ENCODE measurements around the gene SELENOF. TPM values are rescaled to one million over a fixed set of nuclear protein-coding genes. Genes with fewer than 3 reads are reported as not detected.
A peak's percentile ranks its signal among the peaks of the same experiment; 100 is the strongest.
"Not testable (repeated sequence)": the region's sequence is repeated elsewhere in the genome, so short reads cannot be mapped to it uniquely, and the experiment has no call there.

SELENOF gene
- total RNA-seq, 2 donors from 2014 or later, result 68.8 to 94.0 TPM

DNA sequence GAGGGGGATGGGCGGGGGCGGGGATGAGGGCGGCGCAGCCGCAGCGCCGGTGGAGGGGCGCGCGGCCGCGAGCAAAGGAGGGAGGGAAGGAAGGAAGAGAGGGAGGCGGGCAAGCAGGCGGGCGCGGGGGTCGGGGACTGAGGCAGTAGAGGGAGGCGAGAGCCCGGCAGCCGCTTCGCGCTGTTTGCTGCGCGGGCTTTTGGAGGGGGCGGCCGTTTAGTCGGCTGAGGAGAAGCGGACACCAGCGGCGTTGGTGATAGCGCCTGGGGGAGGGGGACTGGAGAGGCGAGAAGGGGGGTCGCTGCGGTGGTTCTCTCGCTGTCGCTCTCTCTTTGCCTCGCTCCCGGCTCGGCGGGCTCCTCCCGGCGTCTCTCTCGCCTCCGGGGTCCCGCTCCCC lies 673 bp upstream of the SELENOF start, which contains the start of gene HS2ST1:
Gene HS2ST1 (plus strand): TSS at position 35 of the 397 bp plus-strand sequence.
- TF ChIP-seq, protein P1, sequence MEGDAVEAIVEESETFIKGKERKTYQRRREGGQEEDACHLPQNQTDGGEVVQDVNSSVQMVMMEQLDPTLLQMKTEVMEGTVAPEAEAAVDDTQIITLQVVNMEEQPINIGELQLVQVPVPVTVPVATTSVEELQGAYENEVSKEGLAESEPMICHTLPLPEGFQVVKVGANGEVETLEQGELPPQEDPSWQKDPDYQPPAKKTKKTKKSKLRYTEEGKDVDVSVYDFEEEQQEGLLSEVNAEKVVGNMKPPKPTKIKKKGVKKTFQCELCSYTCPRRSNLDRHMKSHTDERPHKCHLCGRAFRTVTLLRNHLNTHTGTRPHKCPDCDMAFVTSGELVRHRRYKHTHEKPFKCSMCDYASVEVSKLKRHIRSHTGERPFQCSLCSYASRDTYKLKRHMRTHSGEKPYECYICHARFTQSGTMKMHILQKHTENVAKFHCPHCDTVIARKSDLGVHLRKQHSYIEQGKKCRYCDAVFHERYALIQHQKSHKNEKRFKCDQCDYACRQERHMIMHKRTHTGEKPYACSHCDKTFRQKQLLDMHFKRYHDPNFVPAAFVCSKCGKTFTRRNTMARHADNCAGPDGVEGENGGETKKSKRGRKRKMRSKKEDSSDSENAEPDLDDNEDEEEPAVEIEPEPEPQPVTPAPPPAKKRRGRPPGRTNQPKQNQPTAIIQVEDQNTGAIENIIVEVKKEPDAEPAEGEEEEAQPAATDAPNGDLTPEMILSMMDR (IDR thresholded peaks at IDR 0.05), result no peak
- Histone ChIP-seq H3K4me1 (ENCODE audit: control insufficient read depth in 1 of 2, low read depth in 2 of 2) (peaks cover 11 to 28% of the 10 kb centered on the region in 2 donors), H3K4me3 (peak within 1 kb of the TSS; percentile 84), H3K27me3 (replicated peaks; ENCODE audit: insufficient read depth) (no peaks in the 10 kb centered on the region), H3K36me3 (no peaks in the 10 kb centered on the region), H3K27ac (peak within 1 kb of the TSS; percentile 86 to 90), H3K9me3 (no peaks in the 10 kb centered on the region)
- ATAC-seq (ENCODE audit: insufficient number of reproducible peaks, low FRiP score, low read depth) (no peak), DNase-seq (ENCODE audit: low spot score) (peak; percentile 9)

DNA sequence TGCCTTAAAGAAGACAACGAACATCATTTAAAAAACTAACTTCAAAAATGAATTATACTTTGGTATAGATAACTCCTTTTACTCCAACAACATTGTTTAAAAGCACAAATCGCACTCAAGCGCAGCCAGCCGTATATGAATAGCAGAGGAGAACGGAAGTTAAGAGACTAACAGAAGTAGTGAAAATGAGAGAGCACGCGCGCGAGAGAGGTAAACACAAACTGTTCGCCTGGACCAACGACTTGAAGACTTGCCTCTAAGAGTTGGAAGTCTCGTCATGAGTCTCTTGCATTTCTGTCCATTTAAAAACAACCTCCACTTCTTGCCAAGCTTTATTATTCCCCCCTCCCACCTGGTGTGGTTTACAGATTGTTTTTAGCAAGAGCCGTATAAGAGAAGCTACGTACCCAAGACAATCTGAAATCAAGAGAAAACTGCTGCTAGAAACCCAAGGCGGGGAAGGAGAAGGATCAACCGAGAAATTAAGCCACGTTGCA lies 479 bp downstream of the SELENOF start:
- H3K27ac ChIP-seq, result peak overlapping the region; percentile 75 to 90
- ATAC-seq (ENCODE audit: insufficient number of reproducible peaks, low FRiP score, low read depth) (no peak), DNase-seq (ENCODE audit: low spot score) (no peak)
- H3K4me3 ChIP-seq, result peak overlapping the region; percentile 84
- H3K9me3 ChIP-seq, result no peaks in the 10 kb centered on the region
- peaks cover 11 to 33% of the 10 kb centered on the region in 2 donors for H3K4me1 ChIP-seq (ENCODE audit: control insufficient read depth in 1 of 2, low read depth in 2 of 2)
- H3K36me3 ChIP-seq, result no peaks in the 10 kb centered on the region
- H3K27me3 ChIP-seq (replicated peaks; ENCODE audit: insufficient read depth), result no peaks in the 10 kb centered on the region
- TF ChIP-seq, protein P1 (IDR thresholded peaks at IDR 0.05), result no peak

DNA sequence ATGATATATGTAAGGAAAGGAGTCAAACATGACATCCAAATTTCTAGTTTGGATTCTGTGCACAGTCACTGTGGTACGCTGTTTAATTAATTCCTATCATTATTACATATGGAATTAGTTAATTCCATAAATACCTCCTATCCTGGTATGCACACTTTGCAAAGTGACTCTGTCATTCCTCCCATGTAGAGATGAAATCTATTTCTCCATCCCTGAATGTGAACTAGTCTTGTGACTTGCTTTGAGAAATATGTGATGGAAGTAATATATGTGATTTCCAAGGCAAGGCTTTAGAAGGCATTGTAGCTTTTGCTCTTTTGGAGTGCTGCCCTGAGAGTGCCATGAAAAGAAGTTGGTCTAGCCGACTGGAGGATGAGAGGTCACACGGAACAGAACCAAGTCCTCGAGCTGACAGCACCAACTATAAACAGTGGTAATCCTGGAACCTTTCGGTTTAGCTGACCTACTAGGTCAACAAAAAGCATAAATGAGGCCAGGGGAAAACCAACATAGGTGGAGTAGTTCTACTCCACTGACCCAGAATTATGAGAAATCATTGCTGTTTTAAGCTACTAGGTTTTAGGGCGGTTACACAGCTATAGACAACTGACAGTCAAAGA lies 1.5 kb downstream of the SELENOF start:
- Histone ChIP-seq H3K27ac (no peak overlapping the region), H3K36me3 (no peaks in the 10 kb centered on the region), H3K27me3 (replicated peaks; ENCODE audit: insufficient read depth) (no peaks in the 10 kb centered on the region), H3K9me3 (no peaks in the 10 kb centered on the region), H3K4me3 (peak overlapping the region; percentile 84), H3K4me1 (ENCODE audit: control insufficient read depth in 1 of 2, low read depth in 2 of 2) (peaks cover 11 to 33% of the 10 kb centered on the region in 2 donors)
- DNase-seq (ENCODE audit: low spot score) (no peak), ATAC-seq (ENCODE audit: insufficient number of reproducible peaks, low FRiP score, low read depth) (no peak)
- TF ChIP-seq, protein P1 (IDR thresholded peaks at IDR 0.05), result no peak

DNA sequence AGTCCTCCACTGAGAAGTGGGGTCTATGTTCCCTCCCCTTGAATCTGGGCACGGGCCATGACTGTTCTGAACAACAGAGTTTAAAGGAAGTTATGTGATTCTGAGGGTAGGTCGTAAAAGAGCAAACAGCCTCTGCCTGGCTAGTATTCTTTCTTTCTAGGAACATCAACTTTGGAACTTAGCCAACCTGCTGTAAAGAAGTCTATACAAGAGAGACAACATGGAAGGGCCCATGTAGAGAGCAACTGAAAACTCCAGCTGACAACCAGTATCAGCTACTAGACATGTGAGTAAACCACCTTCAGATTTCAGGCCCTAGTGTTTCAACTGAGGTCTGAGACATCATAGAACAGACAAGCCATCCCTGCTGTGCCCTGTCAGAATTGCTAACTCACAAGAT lies 7.5 kb downstream of the SELENOF start:
- no peak for DNase-seq (ENCODE audit: low spot score)
- no peaks in the 10 kb centered on the region for H3K36me3 ChIP-seq
- H3K4me1 ChIP-seq (ENCODE audit: control insufficient read depth in 1 of 2, low read depth in 2 of 2), result peaks cover 3 to 20% of the 10 kb centered on the region in 2 donors
- H3K4me3 ChIP-seq, result no peak overlapping the region
- ATAC-seq (ENCODE audit: insufficient number of reproducible peaks, low FRiP score, low read depth), result no peak
- no peaks in the 10 kb centered on the region for H3K9me3 ChIP-seq
- H3K27me3 ChIP-seq (replicated peaks; ENCODE audit: insufficient read depth), result no peaks in the 10 kb centered on the region
- no peak overlapping the region for H3K27ac ChIP-seq
- TF ChIP-seq, protein P1 (IDR thresholded peaks at IDR 0.05), result no peak

DNA sequence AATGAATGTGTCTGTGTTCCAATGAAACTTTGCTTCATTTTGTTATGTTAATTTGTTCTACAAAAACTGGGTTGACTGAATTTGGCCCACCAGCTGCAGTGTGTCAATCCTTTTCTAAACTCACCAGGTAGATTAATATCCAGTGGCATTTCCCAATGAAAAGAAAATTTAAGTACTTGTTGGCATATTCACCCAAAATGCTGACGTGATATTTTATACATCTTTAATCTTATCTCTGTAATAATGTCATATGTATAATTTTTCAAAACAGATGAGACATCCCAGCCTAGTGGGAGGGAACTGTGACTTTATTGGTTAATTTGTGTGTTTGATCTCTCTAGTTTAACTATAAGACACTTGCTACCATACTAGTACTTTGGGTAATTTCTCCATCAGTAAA lies 8.1 kb downstream of the SELENOF start:
- no peak overlapping the region for H3K4me3 ChIP-seq
- H3K36me3 ChIP-seq, result peaks cover 2% of the 10 kb centered on the region
- TF ChIP-seq, protein P1 (IDR thresholded peaks at IDR 0.05), result no peak
- H3K4me1 ChIP-seq (ENCODE audit: control insufficient read depth in 1 of 2, low read depth in 2 of 2), result peaks cover 3 to 17% of the 10 kb centered on the region in 2 donors
- no peak overlapping the region for H3K27ac ChIP-seq
- DNase-seq (ENCODE audit: low spot score) (no peak), ATAC-seq (ENCODE audit: insufficient number of reproducible peaks, low FRiP score, low read depth) (no peak)
- H3K9me3 ChIP-seq, result no peaks in the 10 kb centered on the region
- H3K27me3 ChIP-seq (replicated peaks; ENCODE audit: insufficient read depth), result no peaks in the 10 kb centered on the region

DNA sequence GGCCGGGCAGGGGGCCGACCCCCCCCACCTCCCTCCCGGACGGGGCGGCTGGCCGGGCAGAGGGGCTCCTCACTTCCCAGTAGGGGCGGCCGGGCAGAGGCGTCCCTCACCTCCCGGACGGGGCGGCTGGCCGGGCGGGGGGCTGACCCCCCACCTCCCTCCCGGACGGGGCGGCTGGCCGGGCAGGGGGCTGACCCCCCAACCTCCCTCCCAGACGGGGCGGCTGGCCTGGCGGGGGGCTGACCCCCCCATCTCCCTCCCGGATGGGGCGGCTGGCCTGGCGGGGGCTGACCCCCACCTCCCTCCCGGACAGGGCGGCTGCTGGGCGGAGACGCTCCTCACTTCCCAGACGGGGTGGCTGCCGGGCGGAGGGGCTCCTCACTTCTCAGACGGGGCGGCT lies 14.5 kb downstream of the SELENOF start:
- not testable (repeated sequence) for H3K27me3 ChIP-seq (replicated peaks; ENCODE audit: insufficient read depth); DNase-seq (ENCODE audit: low spot score); H3K4me1 ChIP-seq (ENCODE audit: control insufficient read depth in 1 of 2, low read depth in 2 of 2); H3K4me3 ChIP-seq; ATAC-seq (ENCODE audit: insufficient number of reproducible peaks, low FRiP score, low read depth); H3K9me3 ChIP-seq; H3K27ac ChIP-seq; H3K36me3 ChIP-seq

Measured in thoracic aorta (tissue), 2 donors.